GM12878 (cell line): ENCODE results near the gene TNFRSF8. TPM values are rescaled to one million over a fixed set of nuclear protein-coding genes. Genes with fewer than 3 reads are reported as not detected.
"Not testable (repeated sequence)": the region's sequence is repeated elsewhere in the genome, so short reads cannot be mapped to it uniquely, and the experiment has no call there.

Experiments
- ATAC-seq: fragments of 200-7000 bp; cut with Tn5 transposase; 3 replicates; pipeline ENCODE4 v1.9.1; 2020; ENCODE audit warnings: mild to moderate bottlenecking, moderate library complexity
- BruUV-seq: library from RNA; stranded (reverse); fragments of 400-500 nt; replicated peaks from 2 replicates; lab custom pipeline; 2021; lab: Mats Ljungman, UMichigan
- CTCF ChIA-PET: fragments of 300-600 bp; sonication (Branson Sonifier 250); formaldehyde crosslinking; extraction: SDS; loops from one replicate; lab custom pipeline; 2021; ENCODE audit warnings: inconsistent platforms; lab: Yijun Ruan, JAX
- POLR2A ChIA-PET: fragments of 350-600 bp; formaldehyde crosslinking; extraction: SDS; loops from one replicate; lab custom pipeline; 2021; ENCODE audit warnings: inconsistent platforms; lab: Charles Lee
- RAD21 ChIA-PET: fragments of 300-600 bp; sonication (Branson Sonifier 250); formaldehyde crosslinking; loops from one replicate; lab custom pipeline; 2023; ENCODE audit warnings: antibody characterized with exemption; ENCODE audit not compliant: unreplicated experiment; lab: Charles Lee
- SMC1A ChIA-PET: fragments of 300-600 bp; sonication (Branson Sonifier 250); formaldehyde crosslinking; loops from one replicate; lab custom pipeline; 2023; ENCODE audit not compliant: unreplicated experiment, uncharacterized antibody; lab: Charles Lee
- DNase-seq: peaks from one replicate; pipeline ENCODE4 v3.0.0-alpha.2; 2011; ENCODE audit warnings: low read depth, low spot score
- FAIRE-seq: peaks from 3 replicates; lab custom pipeline; 2011; peaks lifted over from hg19 to GRCh38; lab: Jason Lieb, UNC
- H2AFZ ChIP-seq: 2 replicates; pipeline ENCODE4 v1.6.0; 2011; ENCODE audit warnings: low read depth, low read length, control low read depth; ENCODE audit not compliant: control insufficient read depth
- H3K27ac ChIP-seq: 2 replicates; pipeline ENCODE4 v1.5.1; 2011; ENCODE audit warnings: control low read depth; ENCODE audit not compliant: control insufficient read depth, insufficient read depth
- H3K27me3 ChIP-seq, 2 experiments: replicated peaks in 1 of 2; 2 replicates each; pipeline versions ENCODE4 v1.6.0 to v1.6.1; 2011; ENCODE audit warnings: low read length in 1 of 2; ENCODE audit not compliant: control insufficient read depth in 2 of 2, insufficient read depth in 2 of 2
- H3K36me3 ChIP-seq, 2 experiments: 2 replicates each; pipeline ENCODE4 v1.5.1; 2011; ENCODE audit warnings: low read length in 1 of 2; ENCODE audit not compliant: control insufficient read depth in 2 of 2, insufficient read depth in 2 of 2
- H3K4me1 ChIP-seq: 2 replicates; pipeline ENCODE4 v1.6.1; 2011; ENCODE audit warnings: mild to moderate bottlenecking, low read length, moderate library complexity, mixed read lengths; ENCODE audit not compliant: control insufficient read depth, insufficient read depth
- H3K4me2 ChIP-seq: 2 replicates; pipeline ENCODE4 v1.6.0; 2011; ENCODE audit warnings: control low read depth; ENCODE audit not compliant: control insufficient read depth, insufficient read depth
- H3K4me3 ChIP-seq: fragments of 200-600 bp; sonication (generic); 2 replicates; pipeline ENCODE4 v1.5.1; 2016
- H3K79me2 ChIP-seq: 2 replicates; pipeline ENCODE4 v1.6.0; 2011; ENCODE audit warnings: low read length; ENCODE audit not compliant: control insufficient read depth, insufficient read depth
- H3K9ac ChIP-seq: 2 replicates; pipeline ENCODE4 v1.8.0; 2011; ENCODE audit warnings: low read length, control low read depth, mixed read lengths; ENCODE audit not compliant: control insufficient read depth, insufficient read depth
- H3K9me3 ChIP-seq: replicated peaks from 3 replicates; pipeline ENCODE4 v1.5.1; 2011; ENCODE audit warnings: mild to moderate bottlenecking, low read length; ENCODE audit not compliant: control insufficient read depth, insufficient read depth
- H4K20me1 ChIP-seq: 2 replicates; pipeline ENCODE4 v1.6.0; 2011; ENCODE audit not compliant: control insufficient read depth, insufficient read depth
- PKNOX1 ChIP-seq: fragments of 450-650 bp; IDR thresholded peaks from 2 replicates; pipeline ENCODE4 v1.6.1; 2016; ENCODE audit warnings: mild to moderate bottlenecking
- POU2F2 ChIP-seq: IDR thresholded peaks from 3 replicates; pipeline ENCODE4 v1.6.1; 2011; ENCODE audit warnings: low read depth, mild to moderate bottlenecking, low read length, borderline replicate concordance
- TBL1XR1 ChIP-seq: IDR thresholded peaks from 2 replicates; pipeline ENCODE4 v1.6.1; 2012; ENCODE audit warnings: low read depth, low read length, improper control_type of control experiment
- YBX1 ChIP-seq: fragments of 450-650 bp; IDR thresholded peaks from 2 replicates; pipeline ENCODE4 v1.6.1; 2016; ENCODE audit warnings: antibody characterized with exemption
- WGBS: methylation state at CpG from one replicate; pipeline ENCODE4 v1.1.6; 2016; ENCODE audit warnings: low lambda C conversion rate; ENCODE audit not compliant: insufficient replicate concordance, insufficient coverage; ENCODE audit errors: missing lambda C conversion rate; 5-methylcytosine and 5-hydroxymethylcytosine counted together
- in situ Hi-C: fragments of 300-500 bp; cut with MboI; formaldehyde crosslinking; loops from 9 replicates; pipeline ENCODE4 v1.14.3; 2018; ENCODE audit warnings: mixed read lengths
- intact Hi-C: fragments of 100-400 bp; cut with micrococcal nuclease; formaldehyde crosslinking; loops from one replicate; pipeline ENCODE4 v1.14.2; 2022; ENCODE audit not compliant: unreplicated experiment
- polyA plus RNA-seq, 11 experiments: library from polyadenylated mRNA; depleted of rRNA in 4 of 11; unstranded in 6 of 11; stranded (reverse) in 5 of 11; fragments of >200 nt; fragmentation: Nextera tagmentation in 4 of 11; fragmentation: Illumina TruSeq in 1 of 11; extraction: Ambion mirVana in 4 of 11; extraction: Trizol in 1 of 11; gene quantifications; 1 replicate in 1 of 11; 2 replicates in 10 of 11; pipeline versions ENCODE4 v1.2.1 to v1.2.3, GENCODE V29; 2011 to 2016; ENCODE audit warnings: inconsistent platforms in 2 of 11, missing spikeins in 2 of 11, low read depth in 1 of 11
- total RNA-seq, 4 experiments: library from RNA; depleted of rRNA in 3 of 4; stranded (reverse); fragments of >200 nt in 3 of 4; fragmentation: Illumina TruSeq in 1 of 4; extraction: Trizol in 1 of 4; gene quantifications; 2 replicates each; pipeline versions ENCODE4 v1.2.1 to v1.2.3, GENCODE V29; 2013 to 2021

Gene TNFRSF8
- total and polyA plus RNA-seq, 10 of the 15 experiments (the other 5 are each of a cell fraction or from before 2014, with no cell fraction given): 9.8 to 114 (median 58.8) TPM

GRCh38 chr1:12100071-12100470 is 37.0 kb downstream of the TNFRSF8 start:
- Histone ChIP-seq H3K4me2 (no peak overlapping the region), H3K9me3 (no peaks in the 10 kb centered on the region), H3K36me3 (peaks cover 22 to 32% of the 10 kb centered on the region in 2 experiments), H3K79me2 (peaks cover 11% of the 10 kb centered on the region), H3K27me3 (no peaks in the 10 kb centered on the region), H3K9ac (no peak overlapping the region), H2AFZ (no peak overlapping the region), H3K4me1 (no peaks in the 10 kb centered on the region), H3K27ac (no peak overlapping the region), H3K4me3 (no peak overlapping the region), H4K20me1 (no peaks in the 10 kb centered on the region)
- WGBS: 90% methylated on average over 6 of the region's 6 CpGs
- in situ Hi-C loops (no loop called here), intact Hi-C loops (no loop called here)
- no peak for TF ChIP-seq TBL1XR1
- TF ChIP-seq PKNOX1: no peak
- TF ChIP-seq POU2F2: no peak
- TF ChIP-seq YBX1: no peak
- no TSS peak for BruUV-seq
- ChIA-PET RAD21 (interaction anchor here (0.7 to 0.8 kb wide), 2 partner anchors 21 to 143 kb away, joined by 3 read pairs; no protein-coding TSS in a partner anchor), POLR2A (no interaction called here), CTCF (interaction anchor here (1.3 kb wide), 1 partner anchor 24 kb away, joined by 4 read pairs; no protein-coding TSS in a partner anchor), SMC1A (interaction anchor here (1.2 to 1.6 kb wide), 2 partner anchors 25 to 29 kb away, joined by 3 to 4 read pairs; no protein-coding TSS in a partner anchor)
- DNase-seq: no peak
- FAIRE-seq: no peak
- no peak for ATAC-seq

DNA sequence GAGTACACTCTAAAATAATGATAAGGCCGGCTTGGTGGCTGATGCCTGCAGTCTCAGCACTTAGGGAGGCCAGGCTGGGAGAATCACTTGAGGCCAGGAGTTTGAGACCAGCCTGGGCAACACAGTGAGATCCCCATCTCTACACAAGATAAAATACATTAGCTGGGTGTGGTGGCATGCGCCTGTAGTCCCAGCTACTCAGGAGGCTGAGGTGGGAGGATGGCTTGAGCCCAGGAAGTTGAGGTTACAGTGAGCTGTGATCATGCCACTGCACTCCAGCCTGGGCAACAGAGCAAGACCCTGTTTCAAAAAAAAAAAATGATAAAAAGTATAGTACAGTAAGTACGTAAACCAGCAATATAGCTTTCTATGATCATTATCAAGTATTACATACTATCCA is 38.0 kb downstream of the TNFRSF8 start:
- H3K9ac ChIP-seq, DNase-seq, H3K4me2 ChIP-seq, H3K27ac ChIP-seq, BruUV-seq, ATAC-seq, RAD21 ChIA-PET, H3K27me3 ChIP-seq, H3K9me3 ChIP-seq, FAIRE-seq, H3K79me2 ChIP-seq, H3K4me1 ChIP-seq, H3K4me3 ChIP-seq, intact Hi-C loops, H4K20me1 ChIP-seq, in situ Hi-C loops, H2AFZ ChIP-seq, CTCF ChIA-PET: not testable (repeated sequence)
- 82% methylated on average over 3 of the region's 3 CpGs for WGBS
- POLR2A ChIA-PET: interaction anchor here (0.6 kb wide), 1 partner anchor 11 kb away, joined by 3 read pairs; no protein-coding TSS in a partner anchor
- peaks cover 30 to 32% of the 10 kb centered on the region in 2 experiments for H3K36me3 ChIP-seq
- SMC1A ChIA-PET: interaction anchor here (1.6 kb wide), 1 partner anchor 24 kb away, joined by 4 read pairs; no protein-coding TSS in a partner anchor
